C4-2B (cell line): ENCODE measurements around the gene YARS1.

Experiments used
- ZFX ChIP-seq: fragments of 450-650 bp; IDR thresholded peaks from 2 replicates; pipeline ENCODE4 v1.6.1; 2017
- TF ChIP-seq, protein P1 (sequence below): fragments of 450-650 bp; conservative IDR thresholded peaks from 2 replicates; pipeline ENCODE4 v1.5.1; 2017; ENCODE audit warnings: mild to moderate bottlenecking

GRCh38 chr1:32758795-32759430 lies 58.2 kb downstream of the YARS1 start:
- TF ChIP-seq, protein P1, sequence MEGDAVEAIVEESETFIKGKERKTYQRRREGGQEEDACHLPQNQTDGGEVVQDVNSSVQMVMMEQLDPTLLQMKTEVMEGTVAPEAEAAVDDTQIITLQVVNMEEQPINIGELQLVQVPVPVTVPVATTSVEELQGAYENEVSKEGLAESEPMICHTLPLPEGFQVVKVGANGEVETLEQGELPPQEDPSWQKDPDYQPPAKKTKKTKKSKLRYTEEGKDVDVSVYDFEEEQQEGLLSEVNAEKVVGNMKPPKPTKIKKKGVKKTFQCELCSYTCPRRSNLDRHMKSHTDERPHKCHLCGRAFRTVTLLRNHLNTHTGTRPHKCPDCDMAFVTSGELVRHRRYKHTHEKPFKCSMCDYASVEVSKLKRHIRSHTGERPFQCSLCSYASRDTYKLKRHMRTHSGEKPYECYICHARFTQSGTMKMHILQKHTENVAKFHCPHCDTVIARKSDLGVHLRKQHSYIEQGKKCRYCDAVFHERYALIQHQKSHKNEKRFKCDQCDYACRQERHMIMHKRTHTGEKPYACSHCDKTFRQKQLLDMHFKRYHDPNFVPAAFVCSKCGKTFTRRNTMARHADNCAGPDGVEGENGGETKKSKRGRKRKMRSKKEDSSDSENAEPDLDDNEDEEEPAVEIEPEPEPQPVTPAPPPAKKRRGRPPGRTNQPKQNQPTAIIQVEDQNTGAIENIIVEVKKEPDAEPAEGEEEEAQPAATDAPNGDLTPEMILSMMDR: no peak
- TF ChIP-seq ZFX: no peak
